Measurements from ENCODE around the gene CCR7.
"Not testable (repeated sequence)": the region's sequence is repeated elsewhere in the genome, so short reads cannot be mapped to it uniquely, and the experiment has no call there.

CCR7 gene

GRCh38 chr17:40597156-40597555, 31.9 kb upstream of the CCR7 start:
- DNase-seq: no peak

DNA sequence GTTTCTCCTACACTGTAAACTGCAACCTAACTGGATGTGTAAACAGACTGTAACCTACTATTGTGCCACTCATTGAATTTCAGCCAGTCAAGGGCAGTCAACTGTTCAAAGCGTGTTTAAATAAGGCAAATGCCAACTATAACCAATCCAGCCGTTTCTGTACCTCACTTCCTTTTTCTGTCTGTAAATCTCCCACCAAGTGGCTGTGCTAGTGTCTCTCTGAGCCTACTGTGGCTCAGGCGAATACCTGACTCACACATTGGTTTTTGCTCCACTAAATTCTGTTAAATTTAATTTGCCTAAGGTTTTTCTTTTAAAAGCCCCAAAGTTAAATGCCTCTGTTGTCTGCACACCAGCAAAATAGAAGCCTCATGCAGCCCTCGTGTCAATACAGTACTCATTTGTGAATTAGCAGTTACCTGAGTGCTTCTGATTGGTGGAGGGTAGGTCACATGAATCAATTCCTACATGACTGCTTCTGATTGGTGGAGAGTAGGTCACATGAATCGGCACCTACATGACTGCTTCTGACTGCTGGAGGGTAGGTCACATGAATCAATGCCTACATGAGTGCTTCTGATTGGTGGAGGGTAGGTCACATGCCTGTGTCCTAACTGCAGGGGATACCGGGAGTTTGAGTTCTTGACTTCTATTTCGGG, 31.1 kb upstream of the CCR7 start:
- DNase-seq: peak; percentile 89

DNA sequence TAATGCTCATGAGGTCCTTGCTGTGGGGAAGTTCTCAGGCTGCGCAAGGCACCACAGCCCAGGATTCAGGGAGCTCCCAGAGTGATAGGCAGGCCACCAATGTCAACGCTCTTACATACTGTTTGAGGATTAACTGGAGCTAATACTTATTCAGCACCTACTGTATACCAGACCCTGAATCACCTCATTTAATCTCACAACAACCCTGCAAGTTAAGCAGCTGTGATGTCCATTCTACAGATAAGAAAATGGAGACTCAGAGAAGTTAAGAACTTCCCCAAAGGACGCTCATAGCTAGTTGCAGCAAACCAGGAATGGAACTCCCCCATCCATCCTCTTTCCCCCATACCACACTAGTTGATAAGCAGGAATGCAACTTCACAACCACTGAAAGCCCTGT, 25.5 kb upstream of the CCR7 start:
- DNase-seq: no peak

DNA sequence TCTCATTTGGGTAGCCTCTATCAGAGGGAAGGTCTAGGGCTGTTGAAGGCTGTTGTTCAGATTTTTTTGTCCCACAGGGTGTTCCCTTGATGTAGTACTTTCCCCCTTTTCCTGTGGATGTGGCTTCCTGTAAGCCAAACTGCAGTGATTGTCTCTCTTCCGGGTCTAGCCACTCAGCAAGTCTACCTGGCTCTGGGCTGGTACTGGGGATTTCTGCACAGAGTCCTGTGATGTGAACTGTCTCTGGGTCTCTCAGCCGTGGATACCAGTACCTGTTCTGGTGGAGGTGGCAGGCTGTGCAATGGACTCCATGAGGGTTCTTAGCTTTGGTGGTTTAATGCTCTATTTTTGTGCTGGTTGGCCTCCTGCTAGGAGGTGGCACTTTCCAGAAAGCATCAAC, 23.3 kb upstream of the CCR7 start:
- DNase-seq: no peak

- not testable (repeated sequence) for DNase-seq
Measured at GRCh38 chr17:40586264-40586663, 21.0 kb upstream of the CCR7 start.

GRCh38 chr17:40584950-40585349, 19.7 kb upstream of the CCR7 start:
- not testable (repeated sequence) for DNase-seq

DNA sequence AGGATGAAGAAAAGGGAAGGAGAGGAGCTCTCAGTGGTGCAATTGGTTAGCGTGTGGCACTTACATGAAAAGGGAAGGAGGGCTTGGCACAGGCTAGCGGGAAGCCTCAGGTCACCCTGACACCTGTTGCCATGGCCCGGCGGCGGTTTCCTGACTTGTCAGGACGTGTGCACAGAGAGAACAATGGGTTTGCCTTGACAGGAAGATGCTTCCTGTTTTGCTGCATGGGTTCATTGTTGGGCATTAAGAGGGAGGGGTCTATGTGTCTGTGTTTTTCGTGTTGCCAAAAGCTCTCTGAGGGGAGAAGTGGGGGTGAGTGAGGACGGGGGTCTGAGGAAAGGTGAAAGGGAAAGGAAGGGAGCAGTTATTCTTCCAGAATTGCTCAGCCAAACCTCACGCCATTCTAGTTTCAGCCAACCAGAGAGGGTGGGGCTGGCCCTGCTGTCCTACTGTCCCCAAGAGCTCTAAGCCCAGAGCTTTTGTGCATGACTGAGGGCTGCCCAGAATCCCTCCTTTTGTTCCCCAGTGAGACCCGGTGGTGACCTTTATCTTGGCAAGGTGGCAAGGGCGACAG, 17.1 kb upstream of the CCR7 start:
- DNase-seq: no peak

DNA sequence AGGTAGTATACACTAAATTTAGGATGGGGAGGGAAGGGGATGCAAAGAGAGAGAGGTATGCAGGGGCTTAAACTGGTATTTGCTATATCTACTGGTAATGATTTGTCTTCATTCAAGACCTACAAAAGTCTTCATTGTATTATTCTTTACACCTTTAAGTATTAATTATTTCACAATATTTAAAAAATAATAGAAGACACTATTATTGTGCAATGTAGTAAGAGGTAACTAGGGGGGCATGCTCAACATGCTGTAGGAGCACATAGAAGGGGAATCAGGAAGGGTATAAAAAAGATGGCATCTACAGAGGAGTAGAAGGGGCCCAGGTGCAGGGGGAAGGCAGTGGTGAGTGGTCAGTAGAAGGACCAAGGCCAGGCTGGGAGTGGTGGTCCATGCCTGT, 14.9 kb upstream of the CCR7 start:
- no peak for DNase-seq

GRCh38 chr17:40579471-40579870, 14.2 kb upstream of the CCR7 start:
- no peak for DNase-seq

- no peak for DNase-seq
Measured at GRCh38 chr17:40577611-40578065, 12.4 kb upstream of the CCR7 start.

DNA sequence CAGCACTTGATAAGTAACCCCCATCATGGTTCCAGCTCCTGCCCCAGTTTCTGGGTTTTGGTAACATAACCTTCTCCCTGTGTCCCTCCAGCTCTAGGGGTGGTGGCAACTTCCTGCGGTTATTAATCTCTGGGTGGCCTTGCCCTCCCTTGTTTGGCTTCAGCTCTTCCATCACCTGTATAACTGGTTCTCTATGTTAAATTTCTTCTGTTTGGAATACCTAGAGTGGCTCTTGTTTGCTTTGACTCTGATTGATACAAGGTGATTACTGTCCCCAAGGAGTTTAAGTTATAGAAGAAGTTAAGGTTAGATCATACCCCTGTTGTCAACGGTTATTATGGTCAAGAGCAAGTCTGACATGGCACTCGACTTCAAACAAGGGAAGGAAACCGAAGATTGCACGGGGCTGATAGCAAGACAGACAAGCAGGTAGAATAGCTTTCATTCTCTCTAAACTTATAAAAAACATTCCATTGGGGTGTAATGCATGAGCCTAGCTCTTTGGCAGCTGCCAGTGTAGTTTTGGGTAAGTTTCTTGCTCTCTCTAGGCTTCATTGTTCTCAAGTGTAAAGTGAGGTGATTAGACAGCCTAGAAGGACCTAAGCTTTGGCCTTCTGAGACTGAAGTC, 11.0 kb upstream of the CCR7 start:
- DNase-seq: no peak

DNA sequence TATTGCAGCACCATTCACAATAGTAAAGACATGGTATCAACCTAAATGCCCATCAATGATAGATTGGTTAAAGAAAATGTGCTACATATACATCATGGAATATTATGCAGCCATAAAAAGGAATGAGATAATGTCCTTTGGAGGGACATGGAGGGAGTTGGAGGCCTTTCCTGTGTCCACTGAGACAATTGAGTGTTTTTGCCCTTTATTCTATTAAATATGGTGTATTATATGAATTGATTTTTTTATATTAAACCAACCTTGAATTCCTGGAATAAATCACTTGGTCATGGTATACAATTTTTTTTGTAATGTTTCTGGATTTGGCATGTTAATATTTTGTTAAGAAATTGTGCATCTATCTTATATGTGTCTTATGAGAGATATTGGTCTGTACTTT, 9.0 kb upstream of the CCR7 start:
- no peak for DNase-seq

GRCh38 chr17:40572245-40572993, 7.1 kb upstream of the CCR7 start:
- DNase-seq: not testable (repeated sequence)

GRCh38 chr17:40568074-40568836, 3.0 kb upstream of the CCR7 start:
- no peak for DNase-seq

GRCh38 chr17:40567377-40567776, 2.1 kb upstream of the CCR7 start:
- DNase-seq: no peak

DNA sequence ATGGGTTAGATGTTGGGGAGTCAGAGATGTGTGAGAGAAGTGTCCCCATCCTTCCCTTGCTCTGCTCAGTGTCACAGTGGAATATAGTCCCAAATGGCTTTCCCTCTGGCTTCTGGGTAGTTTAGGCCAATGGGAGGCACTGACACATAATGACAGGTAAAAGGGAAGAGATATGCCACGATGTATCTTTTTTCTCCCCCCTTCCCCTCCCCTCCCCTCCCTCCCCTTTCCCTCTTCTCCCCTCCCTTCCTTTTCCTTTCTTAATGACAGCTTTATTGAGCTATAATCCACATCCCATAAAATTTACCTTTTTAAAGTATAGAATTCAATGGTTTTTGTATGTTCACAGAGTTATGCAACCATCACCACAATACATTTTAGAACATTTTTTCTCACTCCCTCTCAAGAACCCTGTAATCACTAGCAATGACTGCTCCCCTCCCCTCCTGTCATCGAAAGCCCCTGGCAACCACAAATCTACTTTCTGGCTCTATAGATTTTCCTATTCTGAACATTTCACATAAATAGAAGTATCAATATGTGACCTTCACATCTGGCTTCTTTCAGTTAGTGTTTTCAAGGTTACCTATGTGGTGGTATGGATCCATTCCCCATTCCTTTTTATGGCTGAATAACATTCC, 617 bp upstream of the CCR7 start:
- DNase-seq: no peak

DNA sequence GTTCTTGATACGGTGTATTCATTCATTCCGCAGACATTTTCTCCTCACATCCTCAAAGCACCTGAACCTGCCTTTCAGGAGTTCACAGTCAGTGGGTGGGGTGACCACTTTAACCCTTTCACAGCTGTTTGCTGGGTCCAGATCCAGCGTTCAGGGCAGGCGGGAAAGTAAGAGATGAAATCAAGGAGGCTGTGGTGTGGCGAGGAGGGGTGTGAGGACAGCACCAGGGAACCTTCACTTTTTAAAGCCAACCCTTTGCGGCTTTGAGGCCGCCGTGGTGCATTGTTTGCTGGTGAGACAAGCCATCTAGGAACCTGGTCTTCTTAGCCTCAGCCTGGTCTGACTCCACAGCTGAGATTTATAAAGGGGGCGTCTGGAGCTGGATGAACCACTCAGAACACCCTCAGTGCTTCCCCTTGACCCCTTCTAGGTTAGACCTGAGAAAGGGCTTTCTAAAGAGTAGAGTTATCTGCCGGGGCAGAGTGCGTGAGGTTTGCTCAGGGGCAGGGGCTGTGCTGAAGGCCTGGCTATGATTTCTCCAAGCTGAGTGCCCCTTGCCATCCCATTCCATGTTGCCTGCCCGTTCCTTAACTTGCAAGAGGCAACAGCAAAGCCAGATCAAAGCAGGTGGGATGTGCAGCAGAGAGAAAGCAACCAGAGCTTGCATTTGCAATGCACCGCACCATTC, 933 bp downstream of the CCR7 start:
- no peak for DNase-seq

DNA sequence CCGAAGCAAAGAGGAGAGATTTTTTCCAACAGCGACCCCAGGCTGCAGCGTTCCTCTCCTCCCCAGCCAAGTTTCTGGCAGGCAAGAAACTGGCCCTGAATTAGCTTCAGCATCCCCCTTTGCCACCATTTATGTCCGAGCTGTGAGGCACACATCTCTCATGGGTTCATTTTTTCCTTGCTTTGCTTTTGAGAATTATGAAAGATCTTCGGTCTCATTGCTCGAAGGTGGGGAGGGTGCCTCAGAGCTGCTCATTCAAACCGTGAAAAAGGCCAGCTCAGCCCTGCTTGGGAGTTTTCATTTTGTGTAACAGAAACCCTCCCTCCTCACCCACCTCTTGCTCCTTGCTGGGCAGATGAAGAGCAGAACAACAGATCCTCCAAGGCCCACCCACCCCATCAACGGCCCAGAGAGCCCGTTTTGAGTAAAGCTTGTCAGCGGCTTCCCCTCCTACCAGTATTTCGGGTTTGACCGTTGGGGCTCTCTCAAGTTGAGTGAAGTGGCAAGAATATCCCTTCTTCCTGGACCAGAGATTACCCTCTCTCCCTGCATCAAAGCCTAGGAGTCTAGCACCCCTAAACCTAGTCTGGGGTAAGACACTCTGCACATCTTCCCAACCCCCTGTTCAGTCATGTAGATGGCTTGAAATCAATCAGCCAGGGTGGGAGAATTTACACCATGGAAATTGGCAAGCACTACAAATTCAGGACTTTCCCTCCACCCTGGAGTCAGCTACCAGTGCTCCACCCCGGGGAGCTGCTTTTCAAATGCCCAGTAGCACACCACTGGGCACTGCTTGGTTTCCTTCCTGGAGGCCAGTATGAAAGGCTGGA, 1.8 kb downstream of the CCR7 start:
- DNase-seq: no peak

GRCh38 chr17:40562838-40563219, 2.4 kb downstream of the CCR7 start:
- no peak for DNase-seq

- DNase-seq: no peak
Measured at GRCh38 chr17:40561871-40562611, 3.2 kb downstream of the CCR7 start.

All from NCI-H82 (cell line).